IMR-90 (cell line): ENCODE data around the gene RTKN. TPM values are rescaled to one million over a fixed set of nuclear protein-coding genes. Genes with fewer than 3 reads are reported as not detected.

Experiments
- ATAC-seq: fragments of 200-7000 bp; cut with Tn5 transposase; 2 replicates; pipeline ENCODE4 v1.9.1; 2020; ENCODE audit warnings: low read depth, mild to moderate bottlenecking, moderate library complexity
- BruUV-seq: library from RNA; stranded (reverse); fragments of 400-500 nt; replicated peaks from 2 replicates; lab custom pipeline; 2021; lab: Mats Ljungman, UMichigan
- CTCF ChIA-PET: fragments of 300-600 bp; formaldehyde crosslinking; extraction: SDS; loops from one replicate; lab custom pipeline; 2021; ENCODE audit warnings: antibody characterized with exemption; lab: Yijun Ruan, JAX
- POLR2A ChIA-PET: fragments of 300-600 bp; sonication (Branson Sonifier 250); formaldehyde crosslinking; loops from one replicate; lab custom pipeline; 2022; ENCODE audit warnings: antibody characterized with exemption; ENCODE audit not compliant: unreplicated experiment; lab: Charles Lee
- DNase-seq: peaks from one replicate; pipeline ENCODE4 v3.0.0; 2013
- H2AFZ ChIP-seq: replicated peaks from 2 replicates; pipeline ENCODE3; 2013; ENCODE audit warnings: low read length, mild to moderate bottlenecking; ENCODE audit not compliant: poor library complexity
- H2AK5ac ChIP-seq: 2 replicates; pipeline ENCODE4 v1.6.1; 2013; ENCODE audit warnings: low read depth, low read length, inconsistent platforms
- H2AK9ac ChIP-seq: replicated peaks from 2 replicates; pipeline ENCODE3; 2013; ENCODE audit warnings: mild to moderate bottlenecking, low read depth, low read length, moderate library complexity; ENCODE audit not compliant: poor library complexity
- H2BK120ac ChIP-seq: 2 replicates; pipeline ENCODE4 v1.6.1; 2013; ENCODE audit warnings: low read depth, low read length, inconsistent platforms
- H2BK15ac ChIP-seq: 3 replicates; pipeline ENCODE4 v1.6.1; 2013; ENCODE audit warnings: low read depth, low read length, inconsistent platforms
- H2BK20ac ChIP-seq: 2 replicates; pipeline ENCODE4 v1.6.1; 2013; ENCODE audit warnings: low read depth, mild to moderate bottlenecking, inconsistent platforms, low read length, moderate library complexity
- H2BK5ac ChIP-seq: 2 replicates; pipeline ENCODE4 v1.6.1; 2013; ENCODE audit warnings: mild to moderate bottlenecking, low read depth, low read length, inconsistent platforms; ENCODE audit not compliant: poor library complexity, severe bottlenecking
- H3K14ac ChIP-seq: replicated peaks from 2 replicates; pipeline ENCODE4 v1.6.1; 2013; ENCODE audit warnings: low read depth, low read length, inconsistent platforms
- H3K18ac ChIP-seq: 2 replicates; pipeline ENCODE4 v1.6.1; 2013; ENCODE audit warnings: low read depth, low read length, control low read depth
- H3K23ac ChIP-seq: 2 replicates; pipeline ENCODE4 v1.6.1; 2013; ENCODE audit warnings: low read depth, low read length, inconsistent platforms
- H3K27ac ChIP-seq: 2 replicates; pipeline ENCODE4 v1.5.1; 2013; ENCODE audit warnings: mild to moderate bottlenecking, control low read depth, low read length; ENCODE audit not compliant: insufficient read depth
- H3K27me3 ChIP-seq: 2 replicates; pipeline ENCODE4 v1.6.1; 2013; ENCODE audit warnings: low read length; ENCODE audit not compliant: control insufficient read depth, insufficient read depth
- H3K36me3 ChIP-seq: 2 replicates; pipeline ENCODE4 v1.6.1; 2013; ENCODE audit warnings: low read length, mixed read lengths; ENCODE audit not compliant: control insufficient read depth, insufficient read depth
- H3K4ac ChIP-seq: 2 replicates; pipeline ENCODE4 v1.6.1; 2013; ENCODE audit warnings: low read depth, low read length, inconsistent platforms
- H3K4me1 ChIP-seq: 2 replicates; pipeline ENCODE4 v1.6.1; 2013; ENCODE audit warnings: low read length, mixed read lengths; ENCODE audit not compliant: control insufficient read depth, insufficient read depth
- H3K4me2 ChIP-seq: 2 replicates; pipeline ENCODE4 v1.6.1; 2013; ENCODE audit warnings: low read depth, mild to moderate bottlenecking, control low read depth, low read length, moderate library complexity
- H3K4me3 ChIP-seq: 2 replicates; pipeline ENCODE4 v1.5.1; 2013; ENCODE audit warnings: low read depth, mild to moderate bottlenecking, control low read depth, low read length, moderate library complexity; ENCODE audit not compliant: insufficient read depth
- H3K56ac ChIP-seq: 2 replicates; pipeline ENCODE4 v1.6.1; 2013; ENCODE audit warnings: low read length, inconsistent platforms; ENCODE audit not compliant: insufficient read depth; ENCODE audit errors: extremely low read depth
- H3K79me1 ChIP-seq, 2 experiments: 2 replicates each; pipeline ENCODE4 v1.6.1; 2013; ENCODE audit warnings: low read length in 2 of 2, inconsistent platforms in 1 of 2, low read depth in 1 of 2
- H3K9ac ChIP-seq: 2 replicates; pipeline ENCODE4 v1.6.1; 2013; ENCODE audit warnings: low read depth, low read length, control low read depth
- H3K9me1 ChIP-seq: 2 replicates; pipeline ENCODE4 v1.6.1; 2013; ENCODE audit warnings: low read length, inconsistent platforms; ENCODE audit not compliant: insufficient read depth
- H3K9me3 ChIP-seq: 2 replicates; pipeline ENCODE4 v1.6.1; 2013; ENCODE audit warnings: low read length; ENCODE audit not compliant: control insufficient read depth, insufficient read depth
- H4K20me1 ChIP-seq: 2 replicates; pipeline ENCODE4 v1.6.1; 2013; ENCODE audit warnings: low read length, inconsistent platforms; ENCODE audit not compliant: insufficient read depth
- H4K5ac ChIP-seq: 2 replicates; pipeline ENCODE4 v1.6.1; 2013; ENCODE audit warnings: mild to moderate bottlenecking, low read depth, low read length, control low read depth
- H4K8ac ChIP-seq, 2 experiments: 2 replicates each; pipeline ENCODE4 v1.6.1; 2013; ENCODE audit warnings: low read depth in 2 of 2, low read length in 2 of 2, control low read depth in 1 of 2, inconsistent platforms in 1 of 2
- H4K91ac ChIP-seq: 2 replicates; pipeline ENCODE4 v1.6.1; 2013; ENCODE audit warnings: low read depth, low read length, inconsistent platforms; ENCODE audit not compliant: insufficient read depth
- CEBPB ChIP-seq: IDR thresholded peaks from 2 replicates; pipeline ENCODE4 v1.6.1; 2012; ENCODE audit warnings: low read depth, low read length, improper control_type of control experiment
- FOS ChIP-seq: fragments of 150-350 bp; IDR thresholded peaks from 2 replicates; pipeline ENCODE4 v1.6.1; 2016; ENCODE audit warnings: low read depth, low read length
- MXI1 ChIP-seq: IDR thresholded peaks from 2 replicates; pipeline ENCODE4 v1.6.1; 2012; ENCODE audit warnings: low read depth, mild to moderate bottlenecking, low read length, moderate library complexity, borderline replicate concordance
- RAD21 ChIP-seq: IDR thresholded peaks from 2 replicates; pipeline ENCODE4 v1.6.1; 2012; ENCODE audit warnings: low read length, improper control_type of control experiment
- WGBS, 2 experiments: methylation state at CpG; one replicate each; pipeline versions ENCODE4 v1.1.5 to v1.1.7; 2013; ENCODE audit warnings: missing lambda C conversion rate in 2 of 2; ENCODE audit not compliant: insufficient read length in 1 of 2; ENCODE audit errors: extremely low coverage in 2 of 2; 5-methylcytosine and 5-hydroxymethylcytosine counted together
- dilution Hi-C: fragments of 300-500 bp; cut with HindIII; formaldehyde crosslinking; loops from one replicate; pipeline ENCODE4 v1.14.3; 2018; ENCODE audit warnings: low sequenced_read_pairs; ENCODE audit not compliant: unreplicated experiment
- in situ Hi-C: fragments of 300-500 bp; cut with MboI; formaldehyde crosslinking; loops from 3 replicates; pipeline ENCODE4 v1.14.3; 2019; ENCODE audit warnings: low sequenced_read_pairs, inconsistent platforms, mixed read lengths
- intact Hi-C: fragments of 100-400 bp; cut with micrococcal nuclease; formaldehyde crosslinking; loops from 2 replicates; pipeline ENCODE4 v1.10.0; 2022
- polyA plus RNA-seq, 3 experiments: library from polyadenylated mRNA; depleted of rRNA; stranded (reverse); fragments of >200 nt; gene quantifications; 2 replicates each; pipeline ENCODE4 v1.2.3, GENCODE V29; 2012; ENCODE audit warnings: low replicate concordance in 1 of 3
- total RNA-seq: library from RNA; depleted of rRNA; stranded (reverse); fragments of >200 nt; gene quantifications from 2 replicates; pipeline ENCODE4 v1.2.3, GENCODE V29; 2012

RTKN gene
- total and polyA plus RNA-seq, 2 of the 4 experiments (the other 2 are of a cell fraction) = 11.1 to 19.7 TPM

DNA sequence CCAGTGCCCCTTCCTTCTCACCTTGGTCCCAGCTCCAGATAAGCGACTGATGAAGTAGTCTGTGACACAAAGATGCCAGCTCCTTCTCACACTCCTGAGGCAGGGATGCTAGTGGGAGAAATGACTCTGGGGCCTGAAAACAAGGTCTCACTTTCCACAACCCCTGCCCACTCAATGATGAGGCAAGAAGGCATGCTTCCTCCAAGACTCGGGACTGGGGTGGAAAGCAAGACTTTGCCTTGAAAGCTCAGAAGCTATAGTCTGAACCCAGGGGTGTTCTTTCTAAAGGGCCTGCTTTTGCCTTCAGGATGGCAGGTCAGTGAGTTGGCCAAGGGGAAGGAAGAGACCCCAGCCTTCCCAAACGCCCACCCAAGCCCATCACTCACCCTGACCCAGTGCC, 39.7 kb upstream of the RTKN start:
- no TSS peak for BruUV-seq
- peaks cover 9% of the 10 kb centered on the region; the same call in 1 of the 2 replicates for H3K9me1 ChIP-seq
- H3K14ac ChIP-seq = peak overlapping the region; percentile 69; the same call in 1 of the 2 replicates
- H3K9ac ChIP-seq = peak overlapping the region; percentile 76
- dilution Hi-C loops = no loop called here
- ATAC-seq (no peak), DNase-seq (no peak)
- H3K36me3 ChIP-seq = peaks cover 16% of the 10 kb centered on the region
- ChIA-PET POLR2A (interaction anchor here (0.6 to 1.0 kb wide), 2 partner anchors 9 to 29 kb away, joined by 5 to 7 read pairs; partner anchors contain the start of gene MRPL53), CTCF (interaction anchor here (1.5 to 3.4 kb wide), 2 partner anchors 96 to 107 kb away, joined by 4 to 17 read pairs; no protein-coding TSS in a partner anchor)
- H4K5ac ChIP-seq = peak overlapping the region; percentile 5; the same call in 1 of the 2 replicates
- no peak overlapping the region for H3K18ac ChIP-seq
- H2BK15ac ChIP-seq = no peak overlapping the region
- peak overlapping the region; percentile 99 for H2AK9ac ChIP-seq
- no peaks in the 10 kb centered on the region for H3K27me3 ChIP-seq
- no peak overlapping the region for H2BK20ac ChIP-seq
- peak overlapping the region; percentile 79; the same call in 1 of the 2 replicates for H4K91ac ChIP-seq
- H2BK5ac ChIP-seq = peak overlapping the region; percentile 83
- peaks cover 11% of the 10 kb centered on the region for H3K4me1 ChIP-seq
- no CpG with 5 or more reads among the region's 3 CpGs for WGBS, 2 experiments
- peak overlapping the region; percentile 100 for H2AFZ ChIP-seq
- intact Hi-C loops = no loop called here
- peaks cover 19 to 70% of the 10 kb centered on the region in 2 experiments for H3K79me1 ChIP-seq
- H3K4me2 ChIP-seq = peak overlapping the region; percentile 97
- H4K8ac ChIP-seq = peak overlapping the region; percentile 79 to 88; a peak in 2 of 4 replicates
- peak overlapping the region; percentile 80 for H3K4me3 ChIP-seq
- TF ChIP-seq MXI1 (peak; percentile 47; the same call in 1 of the 2 replicates), RAD21 (no peak), CEBPB (peak; percentile 61; the same call in 1 of the 2 replicates), FOS (no peak)
- peak overlapping the region; percentile 87 for H3K27ac ChIP-seq
- no peak overlapping the region for H3K56ac ChIP-seq
- peak overlapping the region; percentile 66; the same call in 1 of the 2 replicates for H2AK5ac ChIP-seq
- H3K23ac ChIP-seq = peak overlapping the region; percentile 35; the same call in 1 of the 2 replicates
- H3K9me3 ChIP-seq = no peaks in the 10 kb centered on the region
- no peak overlapping the region for H2BK120ac ChIP-seq
- H4K20me1 ChIP-seq = peaks cover 3% of the 10 kb centered on the region; the same call in 1 of the 2 replicates
- in situ Hi-C loops = loop anchor here (5.0 to 25.0 kb wide), 2 partner anchors 96 to 381 kb away; no protein-coding TSS in a partner anchor
- H3K4ac ChIP-seq = peak overlapping the region; percentile 50; the same call in 1 of the 2 replicates
